GM13976 (cell line): ENCODE data around the gene GOLT1A.

Experiments
- DNase-seq: peaks from one replicate; pipeline ENCODE4 v3.0.0; 2012; ENCODE audit warnings: low spot score
- CTCF ChIP-seq: IDR thresholded peaks from 2 replicates; pipeline ENCODE4 v1.5.1; 2012; ENCODE audit warnings: borderline replicate concordance, mild to moderate bottlenecking; ENCODE audit not compliant: insufficient read depth; ENCODE audit errors: extremely low read depth, missing control alignments, control extremely low read depth
- in situ Hi-C: fragments of 300-500 bp; cut with MboI; formaldehyde crosslinking; loops from one replicate; pipeline ENCODE4 v1.12.0; 2022; ENCODE audit warnings: low sequenced_read_pairs, mixed read lengths, inconsistent platforms; ENCODE audit not compliant: unreplicated experiment

Gene GOLT1A

DNA sequence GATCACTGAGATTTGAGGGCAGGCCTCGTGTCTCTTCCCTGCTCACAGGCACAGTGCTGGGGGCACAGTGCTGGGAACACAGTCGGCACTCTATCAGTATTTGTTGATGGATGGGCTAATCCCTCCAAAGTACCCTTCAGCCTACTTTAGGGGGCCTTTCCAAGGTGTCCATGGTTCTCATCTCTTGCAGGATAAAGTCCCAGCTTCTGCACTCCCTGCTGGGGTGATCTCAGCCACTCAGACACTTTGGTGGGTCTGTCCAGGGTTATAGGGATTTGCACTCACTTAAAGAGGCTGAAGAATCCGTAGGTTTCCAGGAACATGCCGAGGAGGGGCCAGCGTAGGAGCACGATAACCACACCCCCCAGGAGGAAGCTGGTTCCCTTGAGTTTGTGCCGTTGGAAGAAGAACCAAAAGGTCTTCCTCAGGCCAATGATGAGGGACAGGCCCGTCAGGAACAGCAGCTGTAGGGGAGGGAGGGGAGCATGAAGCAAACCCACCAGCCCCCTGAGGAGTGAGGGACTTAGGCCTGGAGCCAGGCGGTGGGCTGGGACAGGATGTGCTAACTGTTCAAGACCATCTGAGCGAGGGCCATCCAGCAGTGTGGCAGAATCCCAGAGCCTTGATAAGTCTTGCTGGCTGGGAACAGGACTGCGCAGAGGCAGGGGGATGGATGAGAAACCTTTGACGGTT, 12.3 kb downstream of the GOLT1A start:
- in situ Hi-C loops, result no loop called here
- no peak for DNase-seq
- no peak for TF ChIP-seq CTCF

- no peak for DNase-seq
- TF ChIP-seq CTCF, result no peak
- in situ Hi-C loops, result no loop called here
Observed at GRCh38 chr1:204199579-204199978, 14.2 kb downstream of the GOLT1A start.

GRCh38 chr1:204198348-204199340, 15.1 kb downstream of the GOLT1A start:
- DNase-seq, result no peak
- no peak for TF ChIP-seq CTCF
- in situ Hi-C loops, result no loop called here

DNA sequence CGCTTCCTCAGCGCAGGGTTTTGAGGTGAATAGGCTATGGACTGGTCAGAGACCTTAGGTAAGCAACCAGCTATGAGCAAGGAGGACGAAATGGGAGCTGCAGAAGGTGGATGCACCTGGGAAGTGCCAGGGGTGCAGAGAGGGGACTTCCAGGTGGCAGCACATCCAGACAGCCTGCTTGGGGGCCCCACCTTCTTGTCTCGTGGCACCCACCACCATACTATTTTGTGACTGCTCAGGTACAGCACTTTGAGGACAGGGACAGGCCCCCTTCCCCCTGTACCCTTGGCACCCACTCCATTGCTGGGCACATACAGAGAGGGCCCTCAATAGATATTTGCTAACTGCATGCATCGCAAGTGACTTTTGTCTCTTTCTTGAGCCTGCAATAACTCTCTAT, 16.7 kb downstream of the GOLT1A start:
- in situ Hi-C loops, result no loop called here
- DNase-seq, result no peak
- no peak for TF ChIP-seq CTCF

DNA sequence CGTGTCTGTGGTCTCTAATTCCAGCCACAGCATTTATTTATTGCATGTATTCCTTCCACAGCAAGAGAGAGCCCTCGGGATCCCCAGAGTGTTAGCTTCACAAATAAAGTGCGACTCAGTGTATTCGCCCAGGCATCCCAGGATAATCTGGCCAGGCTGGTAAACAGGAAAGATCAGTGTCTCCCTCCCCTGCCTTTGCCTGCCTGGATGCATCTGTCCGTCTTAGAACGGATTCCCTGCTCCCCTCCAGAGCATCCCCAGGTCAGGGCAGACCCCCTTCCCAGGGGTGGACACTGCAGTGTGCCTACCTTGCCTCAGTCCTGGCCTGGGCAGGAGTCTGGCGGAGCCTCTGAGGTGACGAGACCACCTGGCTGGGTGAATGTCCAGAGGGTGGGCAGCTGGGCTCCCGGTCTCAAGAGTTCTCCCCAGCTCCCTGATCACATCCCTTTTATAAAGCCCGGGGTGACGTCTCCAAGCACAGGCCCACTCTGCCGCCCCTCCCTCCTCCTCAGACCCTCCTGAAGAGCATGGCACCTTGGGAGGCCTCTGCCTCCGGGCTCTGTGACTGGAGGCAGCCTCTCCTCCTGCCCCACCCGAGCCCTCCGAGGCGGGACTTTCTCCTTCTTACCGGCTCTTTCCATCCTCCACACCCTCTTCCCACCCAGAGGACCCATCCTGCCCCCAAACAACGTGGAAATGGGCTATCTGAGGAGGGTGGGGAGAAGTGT, 17.6 kb downstream of the GOLT1A start, which contains the start of gene KISS1:
Gene KISS1, minus strand, starts transcription at position 424 of the 728 bp plus-strand sequence. CDS start 3,615 bp downstream, outside the sequence.
- TF ChIP-seq CTCF, result no peak
- DNase-seq, result no peak
- in situ Hi-C loops, result no loop called here

GRCh38 chr1:204194771-204195170, 19.0 kb downstream of the GOLT1A start:
- no peak for DNase-seq
- no peak for TF ChIP-seq CTCF
- in situ Hi-C loops, result no loop called here
